Activated CD8-positive, alpha-beta T cell treated with anti-CD3 and anti-CD28 coated beads, Interleukin-2, amount 10 ng/mL, durations not matched to agents 7 days and 5 days (primary cell): ENCODE data around the gene ANKMY1. TPM values are rescaled to one million over a fixed set of nuclear protein-coding genes. Genes with fewer than 3 reads are reported as not detected.
A peak's percentile ranks its signal among the peaks of the same experiment; 100 is the strongest.

Experiments used
- ATAC-seq: fragments of 150-1000 bp; cut with Tn5 transposase; one replicate; pipeline ENCODE4 v1.10.0; 2021; ENCODE audit warnings: moderate library complexity
- CTCF ChIA-PET: fragments of 350-600 bp; sonication (Branson Sonifier 250); formaldehyde crosslinking; loops from one replicate; lab custom pipeline; 2021; ENCODE audit warnings: antibody characterized with exemption; lab: Charles Lee
- POLR2A ChIA-PET: fragments of 350-600 bp; sonication (Branson Sonifier 250); formaldehyde crosslinking; loops from one replicate; lab custom pipeline; 2021; ENCODE audit warnings: antibody characterized with exemption; lab: Charles Lee
- DNase-seq: peaks from one replicate; pipeline ENCODE4 v3.0.0-alpha.2; 2020
- H3K27ac Mint-ChIP-seq: one replicate; pipeline ENCODE4 v1.8.0; 2021; ENCODE audit warnings: mild to moderate bottlenecking, mixed read lengths
- H3K27me3 Mint-ChIP-seq: one replicate; pipeline ENCODE4 v1.8.0; 2021; ENCODE audit warnings: low read depth, mixed read lengths
- H3K36me3 Mint-ChIP-seq: one replicate; pipeline ENCODE4 v1.8.0; 2021; ENCODE audit warnings: low read depth, mixed read lengths
- H3K4me1 Mint-ChIP-seq: one replicate; pipeline ENCODE4 v1.8.0; 2021; ENCODE audit warnings: low read depth, mixed read lengths
- H3K4me3 Mint-ChIP-seq: one replicate; pipeline ENCODE4 v1.8.0; 2021; ENCODE audit warnings: mild to moderate bottlenecking, mixed read lengths
- H3K9me3 Mint-ChIP-seq: one replicate; pipeline ENCODE4 v1.8.0; 2022; ENCODE audit warnings: mixed read lengths; ENCODE audit not compliant: insufficient read depth
- total RNA-seq, 2 experiments: library from RNA; stranded (reverse); gene quantifications; one replicate each; pipeline ENCODE4 v1.2.3, GENCODE V29; 2021

Gene ANKMY1
- total RNA-seq, 2 experiments from 2014 or later: 27.9 to 33.3 TPM

GRCh38 chr2:240438810-240439697 is 118.7 kb downstream of the ANKMY1 start:
- H3K4me1 Mint-ChIP-seq: peaks cover 9% of the 10 kb centered on the region
- DNase-seq (no peak), ATAC-seq (no peak)
- peaks cover 11% of the 10 kb centered on the region for H3K27me3 Mint-ChIP-seq
- no peaks in the 10 kb centered on the region for H3K36me3 Mint-ChIP-seq
- POLR2A ChIA-PET: no interaction called here
- no peak overlapping the region for H3K27ac Mint-ChIP-seq
- CTCF ChIA-PET: interaction anchor here (1.1 to 1.4 kb wide), 2 partner anchors 207 to 378 kb away, joined by 5 read pairs; no protein-coding TSS in a partner anchor
- no peak overlapping the region for H3K4me3 Mint-ChIP-seq
- no peaks in the 10 kb centered on the region for H3K9me3 Mint-ChIP-seq

DNA sequence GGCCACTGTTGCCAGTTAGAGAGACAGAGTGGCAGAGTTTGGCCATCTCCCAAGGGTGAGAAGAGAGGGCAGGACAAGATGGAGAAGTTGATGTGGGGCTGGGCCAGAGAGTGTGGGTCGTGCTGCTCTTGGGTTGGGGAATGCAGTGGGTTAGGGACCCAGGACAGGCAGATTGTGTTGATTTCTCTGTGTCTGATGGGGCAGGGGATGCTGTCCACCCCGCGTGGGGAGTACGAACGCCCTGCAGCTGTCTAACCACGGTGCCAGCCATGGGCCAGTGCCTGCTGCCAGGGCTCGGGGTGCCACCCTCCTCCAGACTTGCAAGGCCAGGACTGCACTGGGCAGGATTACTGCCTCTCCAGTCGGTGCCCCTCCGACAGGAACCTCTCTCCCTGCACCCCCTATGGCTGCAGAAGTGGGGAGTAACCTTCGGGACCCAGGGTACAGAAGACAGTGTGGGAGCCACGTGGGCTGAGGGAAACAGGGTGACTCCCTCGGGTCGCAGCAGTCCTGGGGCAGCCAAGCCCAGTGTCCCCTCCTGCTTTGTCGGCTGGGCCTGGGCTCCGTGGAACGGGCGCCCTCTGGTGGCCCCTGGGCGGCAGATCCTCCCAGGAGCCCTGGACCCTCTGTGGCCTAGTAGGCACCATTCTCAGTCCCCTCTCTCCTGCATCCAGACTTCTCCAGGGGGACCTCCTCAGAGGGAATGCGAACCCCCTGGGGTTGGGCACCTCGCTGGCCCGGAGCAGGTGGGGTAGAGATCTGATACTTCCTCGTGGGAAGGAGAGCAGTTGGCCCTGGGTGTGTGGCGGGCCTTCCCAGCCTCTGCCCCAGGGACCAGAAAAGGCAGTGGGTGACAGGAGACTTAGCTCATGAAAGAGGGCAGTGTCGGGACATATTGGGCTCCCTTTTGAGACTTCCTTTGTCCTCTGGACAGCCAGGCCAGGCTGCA is 119.7 kb downstream of the ANKMY1 start:
- ATAC-seq: peak; percentile 34
- peak; percentile 74 for DNase-seq
- ChIA-PET CTCF (interaction anchor here (1.1 to 1.4 kb wide), 2 partner anchors 206 to 377 kb away, joined by 5 read pairs; no protein-coding TSS in a partner anchor), POLR2A (no interaction called here)
- Mint-ChIP-seq H3K4me3 (no peak overlapping the region), H3K27me3 (peaks cover 12% of the 10 kb centered on the region), H3K27ac (peak overlapping the region; percentile 16), H3K36me3 (no peaks in the 10 kb centered on the region), H3K9me3 (no peaks in the 10 kb centered on the region), H3K4me1 (peaks cover 14% of the 10 kb centered on the region)

DNA sequence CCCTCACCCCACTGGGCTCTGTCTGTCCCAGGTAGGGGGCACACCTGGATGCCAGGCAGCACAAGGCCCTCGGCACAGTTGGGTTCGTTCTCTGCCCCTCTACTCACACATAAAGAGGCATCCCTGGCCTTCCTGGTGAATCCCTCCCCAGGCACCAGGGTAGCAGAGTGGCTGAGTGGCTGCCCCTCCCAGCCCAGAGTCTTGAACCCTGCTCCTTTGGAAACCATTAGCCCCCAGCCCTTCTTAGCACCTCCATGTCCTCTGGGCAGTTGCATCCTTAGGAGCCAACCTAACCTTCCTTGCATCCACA is 120.3 kb downstream of the ANKMY1 start:
- Mint-ChIP-seq H3K36me3 (no peaks in the 10 kb centered on the region), H3K27me3 (peaks cover 13% of the 10 kb centered on the region), H3K27ac (no peak overlapping the region), H3K4me1 (peaks cover 14% of the 10 kb centered on the region), H3K9me3 (no peaks in the 10 kb centered on the region), H3K4me3 (no peak overlapping the region)
- ATAC-seq: no peak
- no peak for DNase-seq
- CTCF ChIA-PET: no interaction called here
- POLR2A ChIA-PET: no interaction called here

DNA sequence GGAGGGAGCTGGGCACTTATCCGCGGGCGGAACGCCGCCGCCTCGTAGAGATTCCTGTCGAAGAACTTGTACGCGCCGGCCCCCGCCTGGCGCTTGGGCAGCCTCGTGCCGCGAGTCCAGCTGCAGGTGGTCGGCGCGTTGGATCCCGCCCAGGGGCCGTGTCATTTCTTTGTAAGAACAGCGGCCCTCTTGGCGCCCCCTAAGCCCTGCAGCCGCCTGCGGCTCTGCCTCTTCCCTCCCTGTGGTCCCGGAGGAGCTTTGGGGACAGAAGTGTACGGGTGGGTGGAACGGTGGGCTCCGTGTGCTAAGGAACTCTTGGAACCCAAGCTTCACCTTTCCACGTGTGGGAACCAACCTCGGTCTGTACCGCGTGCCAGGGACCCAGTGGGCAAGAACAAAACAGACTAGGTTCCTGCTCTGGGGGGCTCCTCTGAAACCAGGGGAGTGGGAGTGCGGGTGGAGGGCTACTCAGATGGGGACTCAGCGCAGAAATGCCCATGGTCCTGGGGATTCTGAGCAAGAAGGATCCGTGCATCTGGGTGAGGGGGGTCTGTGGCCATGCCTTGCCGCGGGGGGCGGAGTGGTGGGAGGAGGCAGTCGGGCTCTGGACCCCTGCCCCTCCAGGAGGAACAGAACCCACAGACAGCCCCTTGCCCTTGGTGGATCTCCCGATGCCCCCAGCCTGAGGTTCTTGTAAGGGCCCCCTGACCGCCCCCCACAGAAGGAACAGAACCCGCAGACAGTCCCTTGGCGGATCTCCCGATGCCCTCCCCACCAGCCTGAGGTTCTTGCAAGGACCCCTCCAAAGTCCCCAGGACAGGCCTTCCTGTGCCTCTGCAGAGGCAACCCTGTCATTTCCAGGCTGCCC is 120.9 kb downstream of the ANKMY1 start:
- H3K27me3 Mint-ChIP-seq: peaks cover 13% of the 10 kb centered on the region
- peak overlapping the region; percentile 46 for H3K4me3 Mint-ChIP-seq
- no peaks in the 10 kb centered on the region for H3K9me3 Mint-ChIP-seq
- ChIA-PET POLR2A (no interaction called here), CTCF (interaction anchor here (1.1 kb wide), 1 partner anchor 10 kb away, joined by 3 read pairs; no protein-coding TSS in a partner anchor)
- ATAC-seq: no peak
- DNase-seq: no peak
- no peaks in the 10 kb centered on the region for H3K36me3 Mint-ChIP-seq
- no peak overlapping the region for H3K27ac Mint-ChIP-seq
- H3K4me1 Mint-ChIP-seq: peaks cover 14% of the 10 kb centered on the region

GRCh38 chr2:240435948-240436682 is 121.7 kb downstream of the ANKMY1 start:
- ChIA-PET POLR2A (no interaction called here), CTCF (interaction anchor here (1.1 kb wide), 1 partner anchor 10 kb away, joined by 3 read pairs; no protein-coding TSS in a partner anchor)
- no peak overlapping the region for H3K27ac Mint-ChIP-seq
- peaks cover 14% of the 10 kb centered on the region for H3K4me1 Mint-ChIP-seq
- peaks cover 13% of the 10 kb centered on the region for H3K27me3 Mint-ChIP-seq
- no peak for DNase-seq
- peak; percentile 17 for ATAC-seq
- no peaks in the 10 kb centered on the region for H3K9me3 Mint-ChIP-seq
- peak overlapping the region; percentile 46 for H3K4me3 Mint-ChIP-seq
- no peaks in the 10 kb centered on the region for H3K36me3 Mint-ChIP-seq

DNA sequence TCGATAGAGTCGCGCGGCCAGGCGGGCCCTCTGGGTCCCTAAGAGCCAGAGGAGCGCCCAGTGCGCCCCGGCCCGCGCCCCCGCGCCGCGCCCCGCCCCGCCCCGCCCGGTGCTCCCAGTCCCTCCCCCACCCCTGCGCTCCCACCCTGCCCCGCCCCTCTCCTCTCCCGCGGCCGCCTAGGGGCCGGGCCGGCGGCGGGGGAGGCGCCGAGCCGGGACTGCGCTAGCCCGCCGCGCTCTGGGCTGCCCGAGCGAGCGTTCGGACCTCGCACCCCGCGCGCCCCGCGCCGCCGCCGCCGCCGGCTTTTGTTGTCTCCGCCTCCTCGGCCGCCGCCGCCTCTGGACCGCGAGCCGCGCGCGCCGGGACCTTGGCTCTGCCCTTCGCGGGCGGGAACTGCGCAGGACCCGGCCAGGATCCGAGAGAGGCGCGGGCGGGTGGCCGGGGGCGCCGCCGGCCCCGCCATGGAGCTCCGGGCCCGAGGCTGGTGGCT is 122.3 kb downstream of the ANKMY1 start, which contains the start of gene GPC1:
GPC1 (plus strand) TSS at position 207 of the 491 bp plus-strand sequence; CDS start at position 463, 256 bp downstream.
- ChIA-PET CTCF (interaction anchor here (1.1 kb wide), 1 partner anchor 9 kb away, joined by 3 read pairs; no protein-coding TSS in a partner anchor), POLR2A (no interaction called here)
- no peaks in the 10 kb centered on the region for H3K9me3 Mint-ChIP-seq
- DNase-seq (peak; percentile 74), ATAC-seq (peak; percentile 82)
- H3K27me3 Mint-ChIP-seq: peaks cover 13% of the 10 kb centered on the region
- H3K36me3 Mint-ChIP-seq: no peaks in the 10 kb centered on the region
- H3K4me1 Mint-ChIP-seq: peaks cover 14% of the 10 kb centered on the region
- H3K4me3 Mint-ChIP-seq: peak within 1 kb of the TSS; percentile 82
- peak within 1 kb of the TSS; percentile 88 for H3K27ac Mint-ChIP-seq

GRCh38 chr2:240434728-240435456 is 122.9 kb downstream of the ANKMY1 start:
- H3K27me3 Mint-ChIP-seq: peaks cover 13% of the 10 kb centered on the region
- POLR2A ChIA-PET: no interaction called here
- ATAC-seq (peak; percentile 79), DNase-seq (peak; percentile 95)
- no peaks in the 10 kb centered on the region for H3K36me3 Mint-ChIP-seq
- H3K9me3 Mint-ChIP-seq: no peaks in the 10 kb centered on the region
- H3K4me1 Mint-ChIP-seq: peaks cover 14% of the 10 kb centered on the region
- peak overlapping the region; percentile 82 for H3K4me3 Mint-ChIP-seq
- CTCF ChIA-PET: interaction anchor here (0.8 kb wide), 1 partner anchor 131 kb away, joined by 3 read pairs; no protein-coding TSS in a partner anchor
- peak overlapping the region; percentile 88 for H3K27ac Mint-ChIP-seq

DNA sequence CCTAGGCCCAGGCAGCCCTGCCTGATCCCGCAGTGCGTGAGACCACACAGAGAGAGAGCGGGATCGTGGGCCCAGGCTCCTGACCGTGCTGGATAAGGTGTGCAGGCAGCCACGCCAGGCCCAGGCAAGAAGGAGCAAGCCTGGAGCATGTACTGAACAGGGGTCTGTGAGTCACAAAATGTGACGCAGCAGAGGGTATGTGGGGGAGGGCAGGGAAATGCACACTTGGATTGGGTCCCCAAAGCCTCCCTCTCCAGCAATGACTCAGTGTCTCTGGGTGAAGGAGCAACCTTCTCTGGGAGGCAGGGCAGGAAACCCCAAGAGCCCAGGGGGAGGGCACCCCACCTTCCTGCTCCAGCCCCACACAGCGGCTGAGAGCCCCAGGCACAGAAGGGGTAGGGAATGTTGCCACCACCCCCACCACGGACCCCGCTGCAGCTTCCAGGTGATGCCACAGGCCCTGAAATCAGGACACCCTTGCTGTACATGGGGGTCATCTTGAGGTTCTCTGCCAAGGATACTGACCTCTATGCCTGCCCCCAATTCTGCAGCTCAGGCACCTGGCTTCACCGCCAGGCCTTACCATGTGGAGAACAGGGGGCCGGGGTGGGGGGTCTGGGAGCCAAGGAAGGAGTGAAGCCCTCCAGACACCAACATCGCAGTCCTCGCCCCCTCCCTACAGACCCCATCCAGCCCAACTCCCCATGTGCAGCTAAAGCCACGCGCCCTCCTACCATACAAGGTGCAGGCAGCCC is 123.6 kb downstream of the ANKMY1 start:
- DNase-seq: no peak
- peak overlapping the region; percentile 82 for H3K4me3 Mint-ChIP-seq
- no peak for ATAC-seq
- H3K27ac Mint-ChIP-seq: peak overlapping the region; percentile 88
- ChIA-PET POLR2A (no interaction called here), CTCF (interaction anchor here (0.8 kb wide), 1 partner anchor 132 kb away, joined by 3 read pairs; no protein-coding TSS in a partner anchor)
- no peaks in the 10 kb centered on the region for H3K9me3 Mint-ChIP-seq
- H3K27me3 Mint-ChIP-seq: peaks cover 14% of the 10 kb centered on the region
- H3K36me3 Mint-ChIP-seq: no peaks in the 10 kb centered on the region
- peaks cover 14% of the 10 kb centered on the region for H3K4me1 Mint-ChIP-seq
